OCI-LY3 (cell line): ENCODE measurements around the gene CNTRL.

Source experiments
- CTCF ChIP-seq: fragments of 200-600, 300-600 bp; sonication (generic); IDR thresholded peaks from 2 replicates; pipeline ENCODE4 v1.5.1; 2014; ENCODE audit warnings: antibody characterized with exemption, low read length, low read depth
- EZH2phosphoT487 ChIP-seq: fragments of 200-600 bp; shearing (Covaris generic); IDR thresholded peaks from 2 replicates; pipeline ENCODE4 v1.6.1; 2018; ENCODE audit warnings: antibody characterized with exemption, mixed run types, low read depth

- TF ChIP-seq EZH2phosphoT487 (no peak), CTCF (no peak)
Observed at GRCh38 chr9:121138973-121139372, 64.2 kb downstream of the CNTRL start.
